Neural progenitor cell (in vitro differentiated cells): Measurements from ENCODE around the gene CAMSAP1. TPM values are rescaled to one million over a fixed set of nuclear protein-coding genes. Genes with fewer than 3 reads are reported as not detected.

Source experiments
- DNase-seq: peaks from one replicate; pipeline ENCODE4 v3.0.0-alpha.2; 2016; ENCODE audit warnings: low spot score
- H2AFZ ChIP-seq: fragments of 200-600 bp; sonication (generic); replicated peaks from 2 replicates; pipeline ENCODE4 v1.6.1; 2016; ENCODE audit warnings: antibody characterized with exemption
- H3F3A ChIP-seq: fragments of 200-600 bp; sonication (generic); 2 replicates; pipeline ENCODE4 v1.6.1; 2016; ENCODE audit warnings: antibody characterized with exemption, low read depth
- H3K27ac ChIP-seq: fragments of 200-600 bp; sonication (generic); 2 replicates; pipeline ENCODE4 v1.5.1; 2016; ENCODE audit warnings: mild to moderate bottlenecking
- H3K27me3 ChIP-seq: fragments of 200-600 bp; sonication (generic); 2 replicates; pipeline ENCODE4 v1.6.1; 2016; ENCODE audit warnings: mild to moderate bottlenecking, moderate library complexity
- H3K36me3 ChIP-seq: fragments of 200-600 bp; sonication (generic); 2 replicates; pipeline ENCODE4 v1.5.1; 2016
- H3K4me1 ChIP-seq: fragments of 200-600 bp; sonication (generic); 2 replicates; pipeline ENCODE4 v1.6.1; 2016; ENCODE audit warnings: mixed run types
- H3K4me2 ChIP-seq: fragments of 200-600 bp; sonication (generic); 2 replicates; pipeline ENCODE4 v1.6.1; 2016
- H3K4me3 ChIP-seq: fragments of 200-600 bp; sonication (generic); 2 replicates; pipeline ENCODE4 v1.5.1; 2016
- H3K79me2 ChIP-seq: fragments of 200-600 bp; sonication (generic); 2 replicates; pipeline ENCODE4 v1.6.1; 2016; ENCODE audit warnings: low read depth
- H3K9ac ChIP-seq: fragments of 200-600 bp; sonication (generic); 2 replicates; pipeline ENCODE4 v1.6.1; 2016
- H3K9me3 ChIP-seq: fragments of 200-600 bp; sonication (generic); 2 replicates; pipeline ENCODE4 v1.5.1; 2016; ENCODE audit warnings: low read depth
- H4K20me1 ChIP-seq: fragments of 200-600 bp; sonication (generic); 2 replicates; pipeline ENCODE4 v1.6.1; 2016; ENCODE audit warnings: low read depth
- H3K27ac Mint-ChIP-seq: 3 replicates; pipeline ENCODE4 v1.8.0; 2021; ENCODE audit warnings: mixed read lengths
- H3K27me3 Mint-ChIP-seq: 2 replicates; pipeline ENCODE4 v1.8.0; 2022; ENCODE audit warnings: low read depth, mild to moderate bottlenecking, inconsistent platforms, moderate library complexity, mixed read lengths; ENCODE audit not compliant: insufficient read depth
- H3K36me3 Mint-ChIP-seq: 3 replicates; pipeline ENCODE4 v1.8.0; 2021; ENCODE audit warnings: mixed read lengths
- H3K4me1 Mint-ChIP-seq: 3 replicates; pipeline ENCODE4 v1.8.0; 2021; ENCODE audit warnings: mixed read lengths
- H3K4me3 Mint-ChIP-seq: 3 replicates; pipeline ENCODE4 v1.8.0; 2021; ENCODE audit warnings: mild to moderate bottlenecking, moderate library complexity, mixed read lengths
- H3K9me3 Mint-ChIP-seq: 3 replicates; pipeline ENCODE4 v1.8.0; 2020; ENCODE audit warnings: mixed read lengths
- CTCF ChIP-seq: fragments of 200-600 bp; sonication (generic); IDR thresholded peaks from 2 replicates; pipeline ENCODE4 v1.5.1; 2017; ENCODE audit warnings: antibody characterized with exemption, mild to moderate bottlenecking
- EZH2 ChIP-seq: fragments of 200-600 bp; sonication (generic); IDR thresholded peaks from 2 replicates; pipeline ENCODE4 v1.6.1; 2017; ENCODE audit warnings: antibody characterized with exemption, mild to moderate bottlenecking, moderate library complexity
- EZH2phosphoT487 ChIP-seq: fragments of 200-600 bp; sonication (generic); IDR thresholded peaks from 2 replicates; pipeline ENCODE4 v1.6.1; 2017; ENCODE audit warnings: antibody characterized with exemption
- total RNA-seq: library from RNA; depleted of rRNA; stranded (reverse); fragments of >200 nt; gene quantifications from 2 replicates; pipeline ENCODE4 v1.2.3, GENCODE V29; 2015; ENCODE audit warnings: low replicate concordance

Gene CAMSAP1
- total RNA-seq, 1 donor from 2014 or later, result 39.3 TPM

- Mint-ChIP-seq H3K36me3 (peaks cover 30% of the 10 kb centered on the region), H3K27ac (no peak overlapping the region), H3K27me3 (peaks cover 2% of the 10 kb centered on the region), H3K4me3 (no peak overlapping the region), H3K9me3 (peaks cover 21% of the 10 kb centered on the region), H3K4me1 (no peaks in the 10 kb centered on the region)
- Histone ChIP-seq H3K9me3 (peaks cover 7% of the 10 kb centered on the region), H3K4me2 (no peak overlapping the region), H3K9ac (no peak overlapping the region), H3K27me3 (no peaks in the 10 kb centered on the region), H3K27ac (no peak overlapping the region), H3K4me3 (no peak overlapping the region), H3F3A (no peaks in the 10 kb centered on the region), H3K36me3 (peaks cover 4% of the 10 kb centered on the region), H2AFZ (no peak overlapping the region), H3K4me1 (peaks cover 20% of the 10 kb centered on the region), H3K79me2 (peaks cover 96% of the 10 kb centered on the region), H4K20me1 (peaks cover 27% of the 10 kb centered on the region)
- DNase-seq, result no peak
- no peak for TF ChIP-seq CTCF
- no peak for TF ChIP-seq EZH2phosphoT487
Measured at GRCh38 chr9:135840107-135840506, 67.2 kb downstream of the CAMSAP1 start.

GRCh38 chr9:135839516-135839915 is 67.8 kb downstream of the CAMSAP1 start:
- Mint-ChIP-seq H3K36me3 (peaks cover 25% of the 10 kb centered on the region), H3K27ac (no peak overlapping the region), H3K4me3 (no peak overlapping the region), H3K9me3 (peaks cover 15% of the 10 kb centered on the region), H3K4me1 (no peaks in the 10 kb centered on the region), H3K27me3 (peaks cover 2% of the 10 kb centered on the region)
- Histone ChIP-seq H3K9me3 (peaks cover 7% of the 10 kb centered on the region), H3K79me2 (peaks cover 96% of the 10 kb centered on the region), H2AFZ (no peak overlapping the region), H3K9ac (no peak overlapping the region), H4K20me1 (peaks cover 27% of the 10 kb centered on the region), H3F3A (no peaks in the 10 kb centered on the region), H3K27ac (no peak overlapping the region), H3K4me1 (peaks cover 20% of the 10 kb centered on the region), H3K36me3 (peaks cover 4% of the 10 kb centered on the region), H3K4me3 (no peak overlapping the region), H3K27me3 (no peaks in the 10 kb centered on the region), H3K4me2 (no peak overlapping the region)
- DNase-seq, result no peak
- TF ChIP-seq CTCF, result no peak
- TF ChIP-seq EZH2phosphoT487, result no peak
- TF ChIP-seq EZH2, result no peak

GRCh38 chr9:135835131-135835530 is 72.2 kb downstream of the CAMSAP1 start:
- peaks cover 1% of the 10 kb centered on the region for H4K20me1 ChIP-seq
- H3K9me3 Mint-ChIP-seq, result no peaks in the 10 kb centered on the region
- no peak overlapping the region for H3K9ac ChIP-seq

More at GRCh38 chr9:135835131-135835530, 72.2 kb downstream of the CAMSAP1 start:
- H3K36me3 Mint-ChIP-seq, result peaks cover 33% of the 10 kb centered on the region
- H3K27me3 Mint-ChIP-seq, result peaks cover 2% of the 10 kb centered on the region
- no peak overlapping the region for H3K27ac ChIP-seq
- H3K4me3 ChIP-seq, result no peak overlapping the region
- H3K4me1 ChIP-seq, result no peaks in the 10 kb centered on the region
- no peaks in the 10 kb centered on the region for H3K4me1 Mint-ChIP-seq
- DNase-seq, result no peak
- H2AFZ ChIP-seq, result no peak overlapping the region
- TF ChIP-seq EZH2phosphoT487 (no peak), EZH2 (no peak), CTCF (no peak)
- H3K9me3 ChIP-seq, result no peaks in the 10 kb centered on the region
- no peak overlapping the region for H3K4me2 ChIP-seq
- no peaks in the 10 kb centered on the region for H3K36me3 ChIP-seq
- no peak overlapping the region for H3K27ac Mint-ChIP-seq
- H3F3A ChIP-seq, result no peaks in the 10 kb centered on the region
- H3K79me2 ChIP-seq, result peaks cover 94% of the 10 kb centered on the region
- H3K27me3 ChIP-seq, result no peaks in the 10 kb centered on the region
- H3K4me3 Mint-ChIP-seq, result no peak overlapping the region
